ENCODE measurements around the gene WNT11.

Gene WNT11

GRCh38 chr11:76179147-76179546 is 27.2 kb downstream of the WNT11 start:
- no peaks in the 10 kb centered on the region for H3K9me2 ChIP-seq (replicated peaks; ENCODE audit: insufficient read depth, low read length)
- DNase-seq: no peak
- H3K4me2 ChIP-seq (ENCODE audit: low read depth, low read length): no peak overlapping the region
- no peaks in the 10 kb centered on the region for H3K36me3 ChIP-seq (replicated peaks; ENCODE audit: insufficient read depth, low read length)
- no peak for TF ChIP-seq EZH2 (optimal IDR thresholded peaks at IDR 0.05; ENCODE audit: low read depth, low read length)
- no peak for TF ChIP-seq CTCF (IDR thresholded peaks at IDR 0.05; ENCODE audit: low read length)
- no peak for TF ChIP-seq EZH2phosphoT487 (IDR thresholded peaks at IDR 0.05; ENCODE audit: low read length)
- no peaks in the 10 kb centered on the region for H3K79me2 ChIP-seq (ENCODE audit: low read length)
- H3K9ac ChIP-seq (ENCODE audit: low read length): no peak overlapping the region
- no peak overlapping the region for H3K4me3 ChIP-seq (ENCODE audit: low read length)
- no peaks in the 10 kb centered on the region for H3K4me1 ChIP-seq (ENCODE audit: low read length)
- H3K27ac ChIP-seq (ENCODE audit: low read length): no peak overlapping the region
- H3F3A ChIP-seq (ENCODE audit: insufficient read depth, low read length): no peaks in the 10 kb centered on the region
- no peaks in the 10 kb centered on the region for H3K9me3 ChIP-seq (replicated peaks; ENCODE audit: insufficient read depth, low read length)
- no peaks in the 10 kb centered on the region for H3K27me3 ChIP-seq (replicated peaks; ENCODE audit: insufficient read depth, low read length)
- H2AFZ ChIP-seq (ENCODE audit: low read length): no peak overlapping the region
- H4K20me1 ChIP-seq (ENCODE audit: insufficient read depth, low read length): no peaks in the 10 kb centered on the region

- H3K36me3 ChIP-seq (replicated peaks; ENCODE audit: insufficient read depth, low read length): no peaks in the 10 kb centered on the region
- H3K9ac ChIP-seq (ENCODE audit: low read length): no peak overlapping the region
- no peaks in the 10 kb centered on the region for H4K20me1 ChIP-seq (ENCODE audit: insufficient read depth, low read length)
- H3K4me1 ChIP-seq (ENCODE audit: low read length): no peaks in the 10 kb centered on the region
- no peaks in the 10 kb centered on the region for H3K79me2 ChIP-seq (ENCODE audit: low read length)
- no peak overlapping the region for H3K4me2 ChIP-seq (ENCODE audit: low read depth, low read length)
- no peaks in the 10 kb centered on the region for H3K9me3 ChIP-seq (replicated peaks; ENCODE audit: insufficient read depth, low read length)
- H2AFZ ChIP-seq (ENCODE audit: low read length): no peak overlapping the region
- H3K27ac ChIP-seq (ENCODE audit: low read length): no peak overlapping the region
- H3K4me3 ChIP-seq (ENCODE audit: low read length): no peak overlapping the region
- TF ChIP-seq CTCF (IDR thresholded peaks at IDR 0.05; ENCODE audit: low read length): no peak
- TF ChIP-seq EZH2 (optimal IDR thresholded peaks at IDR 0.05; ENCODE audit: low read depth, low read length): no peak
- TF ChIP-seq EZH2phosphoT487 (IDR thresholded peaks at IDR 0.05; ENCODE audit: low read length): no peak
- DNase-seq: no peak
- no peaks in the 10 kb centered on the region for H3K9me2 ChIP-seq (replicated peaks; ENCODE audit: insufficient read depth, low read length)
- H3F3A ChIP-seq (ENCODE audit: insufficient read depth, low read length): no peaks in the 10 kb centered on the region
- peaks cover 11% of the 10 kb centered on the region; the same call in 1 of the 2 replicates for H3K27me3 ChIP-seq (replicated peaks; ENCODE audit: insufficient read depth, low read length)
Observed at GRCh38 chr11:76177250-76177686, 29.0 kb downstream of the WNT11 start.

- Histone ChIP-seq H3K9me3 (replicated peaks; ENCODE audit: insufficient read depth, low read length) (no peaks in the 10 kb centered on the region), H3K4me2 (ENCODE audit: low read depth, low read length) (no peak overlapping the region), H3K4me3 (ENCODE audit: low read length) (no peak overlapping the region), H3K4me1 (ENCODE audit: low read length) (no peaks in the 10 kb centered on the region), H4K20me1 (ENCODE audit: insufficient read depth, low read length) (no peaks in the 10 kb centered on the region), H3K9ac (ENCODE audit: low read length) (no peak overlapping the region), H3K27me3 (replicated peaks; ENCODE audit: insufficient read depth, low read length) (peaks cover 11% of the 10 kb centered on the region; the same call in 1 of the 2 replicates), H3F3A (ENCODE audit: insufficient read depth, low read length) (no peaks in the 10 kb centered on the region), H3K27ac (ENCODE audit: low read length) (no peak overlapping the region), H2AFZ (ENCODE audit: low read length) (no peak overlapping the region), H3K9me2 (replicated peaks; ENCODE audit: insufficient read depth, low read length) (no peaks in the 10 kb centered on the region), H3K36me3 (replicated peaks; ENCODE audit: insufficient read depth, low read length) (no peaks in the 10 kb centered on the region), H3K79me2 (ENCODE audit: low read length) (no peaks in the 10 kb centered on the region)
- TF ChIP-seq CTCF (IDR thresholded peaks at IDR 0.05; ENCODE audit: low read length) (no peak), EZH2phosphoT487 (IDR thresholded peaks at IDR 0.05; ENCODE audit: low read length) (no peak), EZH2 (optimal IDR thresholded peaks at IDR 0.05; ENCODE audit: low read depth, low read length) (no peak)
- DNase-seq: no peak
Observed at GRCh38 chr11:76176463-76176862, 29.8 kb downstream of the WNT11 start.

All from MM.1S (cell line).